ENCODE data around the gene NIPAL3.
"Not testable (repeated sequence)": the region's sequence is repeated elsewhere in the genome, so short reads cannot be mapped to it uniquely, and the experiment has no call there.

- TF ChIP-seq CTCF (IDR thresholded peaks at IDR 0.05; ENCODE audit: low read length); EZH2phosphoT487 (IDR thresholded peaks at IDR 0.05; ENCODE audit: low read length); EZH2 (optimal IDR thresholded peaks at IDR 0.05; ENCODE audit: low read depth, low read length): not testable (repeated sequence)
These were observed 104.7 kb downstream of the NIPAL3 start for GRCh38 chr1:24520282-24520681.
